ENCODE measurements around the gene TAF1. TPM values are rescaled to one million over a fixed set of nuclear protein-coding genes. Genes with fewer than 3 reads are reported as not detected.

The TAF1 gene
- total and polyA plus RNA-seq, 10 of the 15 experiments (the other 5 are each of a cell fraction or from before 2014, with no cell fraction given) = 4.1 to 24.2 (median 17.2) TPM

DNA sequence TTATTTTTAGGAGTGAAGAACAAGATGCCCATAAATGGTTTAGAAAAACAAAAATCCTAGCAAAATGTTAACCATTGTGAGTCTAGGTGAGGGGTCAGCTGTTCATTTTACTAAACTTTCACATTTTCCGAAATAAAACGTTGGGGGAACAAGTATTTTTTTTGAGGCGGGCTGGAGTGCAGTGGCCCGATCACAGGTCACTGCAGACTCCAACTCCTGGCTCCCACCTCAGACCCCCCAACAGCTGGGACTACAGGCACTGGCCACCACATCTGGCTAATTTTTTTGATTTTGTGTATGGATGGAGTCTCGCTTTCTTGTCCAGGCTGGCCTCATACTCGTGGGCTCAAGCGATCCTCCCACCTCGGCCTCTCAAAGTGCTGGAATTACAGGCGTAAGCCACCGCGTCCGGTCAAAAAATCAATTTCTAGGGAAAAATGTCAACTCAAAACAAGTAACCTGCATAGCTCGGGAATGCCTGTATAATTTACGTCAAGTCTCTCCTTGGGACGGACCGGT is 742 bp upstream of the TAF1 start (continued):
- TF ChIP-seq, protein P1, sequence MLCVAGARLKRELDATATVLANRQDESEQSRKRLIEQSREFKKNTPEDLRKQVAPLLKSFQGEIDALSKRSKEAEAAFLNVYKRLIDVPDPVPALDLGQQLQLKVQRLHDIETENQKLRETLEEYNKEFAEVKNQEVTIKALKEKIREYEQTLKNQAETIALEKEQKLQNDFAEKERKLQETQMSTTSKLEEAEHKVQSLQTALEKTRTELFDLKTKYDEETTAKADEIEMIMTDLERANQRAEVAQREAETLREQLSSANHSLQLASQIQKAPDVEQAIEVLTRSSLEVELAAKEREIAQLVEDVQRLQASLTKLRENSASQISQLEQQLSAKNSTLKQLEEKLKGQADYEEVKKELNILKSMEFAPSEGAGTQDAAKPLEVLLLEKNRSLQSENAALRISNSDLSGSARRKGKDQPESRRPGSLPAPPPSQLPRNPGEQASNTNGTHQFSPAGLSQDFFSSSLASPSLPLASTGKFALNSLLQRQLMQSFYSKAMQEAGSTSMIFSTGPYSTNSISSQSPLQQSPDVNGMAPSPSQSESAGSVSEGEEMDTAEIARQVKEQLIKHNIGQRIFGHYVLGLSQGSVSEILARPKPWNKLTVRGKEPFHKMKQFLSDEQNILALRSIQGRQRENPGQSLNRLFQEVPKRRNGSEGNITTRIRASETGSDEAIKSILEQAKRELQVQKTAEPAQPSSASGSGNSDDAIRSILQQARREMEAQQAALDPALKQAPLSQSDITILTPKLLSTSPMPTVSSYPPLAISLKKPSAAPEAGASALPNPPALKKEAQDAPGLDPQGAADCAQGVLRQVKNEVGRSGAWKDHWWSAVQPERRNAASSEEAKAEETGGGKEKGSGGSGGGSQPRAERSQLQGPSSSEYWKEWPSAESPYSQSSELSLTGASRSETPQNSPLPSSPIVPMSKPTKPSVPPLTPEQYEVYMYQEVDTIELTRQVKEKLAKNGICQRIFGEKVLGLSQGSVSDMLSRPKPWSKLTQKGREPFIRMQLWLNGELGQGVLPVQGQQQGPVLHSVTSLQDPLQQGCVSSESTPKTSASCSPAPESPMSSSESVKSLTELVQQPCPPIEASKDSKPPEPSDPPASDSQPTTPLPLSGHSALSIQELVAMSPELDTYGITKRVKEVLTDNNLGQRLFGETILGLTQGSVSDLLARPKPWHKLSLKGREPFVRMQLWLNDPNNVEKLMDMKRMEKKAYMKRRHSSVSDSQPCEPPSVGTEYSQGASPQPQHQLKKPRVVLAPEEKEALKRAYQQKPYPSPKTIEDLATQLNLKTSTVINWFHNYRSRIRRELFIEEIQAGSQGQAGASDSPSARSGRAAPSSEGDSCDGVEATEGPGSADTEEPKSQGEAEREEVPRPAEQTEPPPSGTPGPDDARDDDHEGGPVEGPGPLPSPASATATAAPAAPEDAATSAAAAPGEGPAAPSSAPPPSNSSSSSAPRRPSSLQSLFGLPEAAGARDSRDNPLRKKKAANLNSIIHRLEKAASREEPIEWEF (IDR thresholded peaks at IDR 0.05; ENCODE audit: insufficient replicate concordance, low read depth, low read length) = peak; percentile 10
- TF ChIP-seq POLR2A (IDR thresholded peaks at IDR 0.05; ENCODE audit: low read depth, low read length) (no peak), PML (IDR thresholded peaks at IDR 0.05; ENCODE audit: low read length) (peak; percentile 87), TAF1 (IDR thresholded peaks at IDR 0.05; ENCODE audit: borderline replicate concordance, low read depth, low read length) (peak; percentile 95; the same call in 1 of the 2 replicates), GATAD2B (conservative IDR thresholded peaks at IDR 0.05; ENCODE audit: low read depth) (no peak), SMAD5 (IDR thresholded peaks at IDR 0.05; ENCODE audit: low read depth) (peak; percentile 71; the same call in 1 of the 2 replicates), ZNF207 (IDR thresholded peaks at IDR 0.05; ENCODE audit: borderline replicate concordance) (0 out of 2 replicates have a peak, but pooled peaks have one; percentile 33), NR2C2 (IDR thresholded peaks at IDR 0.05; ENCODE audit: borderline replicate concordance, control insufficient read depth, insufficient read length, low read depth) (no peak), SMARCA5 (IDR thresholded peaks at IDR 0.05) (no peak)
- TF ChIP-seq, protein P2, sequence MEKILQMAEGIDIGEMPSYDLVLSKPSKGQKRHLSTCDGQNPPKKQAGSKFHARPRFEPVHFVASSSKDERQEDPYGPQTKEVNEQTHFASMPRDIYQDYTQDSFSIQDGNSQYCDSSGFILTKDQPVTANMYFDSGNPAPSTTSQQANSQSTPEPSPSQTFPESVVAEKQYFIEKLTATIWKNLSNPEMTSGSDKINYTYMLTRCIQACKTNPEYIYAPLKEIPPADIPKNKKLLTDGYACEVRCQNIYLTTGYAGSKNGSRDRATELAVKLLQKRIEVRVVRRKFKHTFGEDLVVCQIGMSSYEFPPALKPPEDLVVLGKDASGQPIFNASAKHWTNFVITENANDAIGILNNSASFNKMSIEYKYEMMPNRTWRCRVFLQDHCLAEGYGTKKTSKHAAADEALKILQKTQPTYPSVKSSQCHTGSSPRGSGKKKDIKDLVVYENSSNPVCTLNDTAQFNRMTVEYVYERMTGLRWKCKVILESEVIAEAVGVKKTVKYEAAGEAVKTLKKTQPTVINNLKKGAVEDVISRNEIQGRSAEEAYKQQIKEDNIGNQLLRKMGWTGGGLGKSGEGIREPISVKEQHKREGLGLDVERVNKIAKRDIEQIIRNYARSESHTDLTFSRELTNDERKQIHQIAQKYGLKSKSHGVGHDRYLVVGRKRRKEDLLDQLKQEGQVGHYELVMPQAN (conservative IDR thresholded peaks at IDR 0.05) = peak; percentile 35; the same call in 1 of the 2 replicates

Measured in GM12878 (cell line).